ENCODE measurements around the gene TMEM200A. TPM values are rescaled to one million over a fixed set of nuclear protein-coding genes. Genes with fewer than 3 reads are reported as not detected.

The TMEM200A gene
- total and polyA plus RNA-seq, 2 donors (not counting 1 experiment from before 2014, with no cell fraction given): 0.13 to 0.37 TPM

GRCh38 chr6:130373992-130374391 is 8.2 kb downstream of the TMEM200A start:
- TF ChIP-seq, protein P1, sequence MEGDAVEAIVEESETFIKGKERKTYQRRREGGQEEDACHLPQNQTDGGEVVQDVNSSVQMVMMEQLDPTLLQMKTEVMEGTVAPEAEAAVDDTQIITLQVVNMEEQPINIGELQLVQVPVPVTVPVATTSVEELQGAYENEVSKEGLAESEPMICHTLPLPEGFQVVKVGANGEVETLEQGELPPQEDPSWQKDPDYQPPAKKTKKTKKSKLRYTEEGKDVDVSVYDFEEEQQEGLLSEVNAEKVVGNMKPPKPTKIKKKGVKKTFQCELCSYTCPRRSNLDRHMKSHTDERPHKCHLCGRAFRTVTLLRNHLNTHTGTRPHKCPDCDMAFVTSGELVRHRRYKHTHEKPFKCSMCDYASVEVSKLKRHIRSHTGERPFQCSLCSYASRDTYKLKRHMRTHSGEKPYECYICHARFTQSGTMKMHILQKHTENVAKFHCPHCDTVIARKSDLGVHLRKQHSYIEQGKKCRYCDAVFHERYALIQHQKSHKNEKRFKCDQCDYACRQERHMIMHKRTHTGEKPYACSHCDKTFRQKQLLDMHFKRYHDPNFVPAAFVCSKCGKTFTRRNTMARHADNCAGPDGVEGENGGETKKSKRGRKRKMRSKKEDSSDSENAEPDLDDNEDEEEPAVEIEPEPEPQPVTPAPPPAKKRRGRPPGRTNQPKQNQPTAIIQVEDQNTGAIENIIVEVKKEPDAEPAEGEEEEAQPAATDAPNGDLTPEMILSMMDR (IDR thresholded peaks at IDR 0.05): no peak
- TF ChIP-seq EZH2 (IDR thresholded peaks at IDR 0.05; ENCODE audit: borderline replicate concordance, insufficient read depth, low read depth, low read length, poor library complexity, severe bottlenecking): no peak
- ATAC-seq (ENCODE audit: low read depth) (no peak), DNase-seq (no peak)
- Histone ChIP-seq H3K4me1 (ENCODE audit: control insufficient read depth in 2 of 2, insufficient read depth in 2 of 2, low read length in 2 of 2) (no peaks in the 10 kb centered on the region), H3K79me2 (ENCODE audit: control insufficient read depth, insufficient read depth, low read length) (no peaks in the 10 kb centered on the region), H4K20me1 (ENCODE audit: control insufficient read depth, insufficient read depth, low read length, poor library complexity, severe bottlenecking) (no peaks in the 10 kb centered on the region), H3K9ac (ENCODE audit: low read length) (no peak overlapping the region), H3K27ac (ENCODE audit: low read length in 2 of 2) (no peak overlapping the region), H3K27me3 (replicated peaks in 1 of 4; ENCODE audit: control extremely low read depth in 1 of 4, control insufficient read depth in 3 of 4, insufficient read depth in 4 of 4, low read length in 3 of 4) (peaks cover 0 to 3% (median 1%) of the 10 kb centered on the region in 4 experiments), H2AFZ (ENCODE audit: insufficient read depth, low read depth, low read length, poor library complexity, severe bottlenecking) (no peak overlapping the region), H3K4me2 (replicated peaks; ENCODE audit: low read depth, low read length, poor library complexity, severe bottlenecking) (no peak overlapping the region), H3K4me3 (ENCODE audit: control extremely low read depth in 1 of 5, extremely low read depth in 1 of 5, insufficient read depth in 1 of 5, low read depth in 2 of 5, low read length in 4 of 5) (no peak overlapping the region), H3K9me3 (ENCODE audit: control extremely low read depth in 1 of 3, control insufficient read depth in 2 of 3, insufficient read depth in 1 of 3, low read length in 2 of 3) (no peaks in the 10 kb centered on the region), H3K36me3 (replicated peaks in 1 of 2; ENCODE audit: control extremely low read depth in 1 of 2, control insufficient read depth in 1 of 2, extremely low read depth in 1 of 2, insufficient read depth in 2 of 2, low read length in 1 of 2) (no peaks in the 10 kb centered on the region)
- ChIA-PET POLR2A (no interaction called here), CTCF (no interaction called here)
- no peaks in the 10 kb centered on the region for H3K4me1 Mint-ChIP-seq
- WGBS (ENCODE audit: insufficient coverage): 61% methylated on average over 2 of the region's 2 CpGs
- no peak overlapping the region for H3K27ac Mint-ChIP-seq
- H3K4me3 Mint-ChIP-seq: no peak overlapping the region
- intact Hi-C loops (cut with micrococcal nuclease): no loop called here
- H3K9me3 Mint-ChIP-seq (ENCODE audit: insufficient read depth): no peaks in the 10 kb centered on the region
- no peaks in the 10 kb centered on the region for H3K27me3 Mint-ChIP-seq

DNA sequence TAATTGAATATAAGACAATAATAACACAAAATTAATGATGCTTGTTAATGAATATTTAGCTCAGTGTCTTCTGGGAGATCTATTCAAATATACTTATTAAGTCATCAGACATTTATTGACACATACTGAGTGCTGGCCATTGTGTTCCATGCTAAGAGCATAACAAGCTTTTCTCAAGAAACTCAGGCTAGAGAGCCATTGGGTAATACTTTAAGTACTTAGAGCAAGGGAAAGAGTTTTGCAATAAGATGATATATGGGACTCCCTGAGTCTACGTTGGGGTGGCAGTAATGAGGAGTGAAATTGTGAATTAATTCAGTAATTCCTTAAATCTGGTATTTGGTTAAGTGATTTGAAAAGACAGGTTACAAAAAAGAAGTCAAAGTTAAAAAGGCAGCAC is 11.1 kb downstream of the TMEM200A start:
- Histone ChIP-seq H3K4me1 (ENCODE audit: control insufficient read depth in 2 of 2, insufficient read depth in 2 of 2, low read length in 2 of 2) (peaks cover 0 to 4% of the 10 kb centered on the region in 2 donors), H4K20me1 (ENCODE audit: control insufficient read depth, insufficient read depth, low read length, poor library complexity, severe bottlenecking) (no peaks in the 10 kb centered on the region), H3K9ac (ENCODE audit: low read length) (no peak overlapping the region), H3K27me3 (replicated peaks in 1 of 4; ENCODE audit: control extremely low read depth in 1 of 4, control insufficient read depth in 3 of 4, insufficient read depth in 4 of 4, low read length in 3 of 4) (no peaks in the 10 kb centered on the region), H3K4me3 (ENCODE audit: control extremely low read depth in 1 of 5, extremely low read depth in 1 of 5, insufficient read depth in 1 of 5, low read depth in 2 of 5, low read length in 4 of 5) (no peak overlapping the region), H3K27ac (ENCODE audit: low read length in 2 of 2) (no peak overlapping the region), H2AFZ (ENCODE audit: insufficient read depth, low read depth, low read length, poor library complexity, severe bottlenecking) (no peak overlapping the region), H3K4me2 (replicated peaks; ENCODE audit: low read depth, low read length, poor library complexity, severe bottlenecking) (no peak overlapping the region), H3K36me3 (replicated peaks in 1 of 2; ENCODE audit: control extremely low read depth in 1 of 2, control insufficient read depth in 1 of 2, extremely low read depth in 1 of 2, insufficient read depth in 2 of 2, low read length in 1 of 2) (no peaks in the 10 kb centered on the region), H3K79me2 (ENCODE audit: control insufficient read depth, insufficient read depth, low read length) (no peaks in the 10 kb centered on the region), H3K9me3 (ENCODE audit: control extremely low read depth in 1 of 3, control insufficient read depth in 2 of 3, insufficient read depth in 1 of 3, low read length in 2 of 3) (no peaks in the 10 kb centered on the region)
- Mint-ChIP-seq H3K27ac (no peak overlapping the region), H3K9me3 (ENCODE audit: insufficient read depth) (no peaks in the 10 kb centered on the region), H3K27me3 (no peaks in the 10 kb centered on the region), H3K4me1 (peaks cover 5% of the 10 kb centered on the region), H3K4me3 (no peak overlapping the region)
- no peak for TF ChIP-seq EZH2 (IDR thresholded peaks at IDR 0.05; ENCODE audit: borderline replicate concordance, insufficient read depth, low read depth, low read length, poor library complexity, severe bottlenecking)
- TF ChIP-seq, protein P1 (IDR thresholded peaks at IDR 0.05): no peak
- 67% methylated on average over 1 of the region's 1 CpG for WGBS (ENCODE audit: insufficient coverage)
- DNase-seq: no peak
- ATAC-seq (ENCODE audit: low read depth): no peak
- intact Hi-C loops (cut with micrococcal nuclease): no loop called here
- ChIA-PET POLR2A (no interaction called here), CTCF (no interaction called here)
